Caco-2 (cell line): ENCODE measurements around the gene ESYT1. TPM values are rescaled to one million over a fixed set of nuclear protein-coding genes. Genes with fewer than 3 reads are reported as not detected.
A peak's percentile ranks its signal among the peaks of the same experiment; 100 is the strongest.

ENCODE experiments used
- BruUV-seq: library from RNA; stranded (reverse); fragments of 400-500 nt; replicated peaks from 2 replicates; lab custom pipeline; 2021; lab: Mats Ljungman, UMichigan
- CTCF ChIA-PET: fragments of 300-600 bp; sonication (Branson Sonifier 250); formaldehyde crosslinking; loops from one replicate; lab custom pipeline; 2022; ENCODE audit warnings: antibody characterized with exemption; lab: Charles Lee
- POLR2A ChIA-PET: fragments of 300-600 bp; sonication (Branson Sonifier 250); formaldehyde crosslinking; loops from one replicate; lab custom pipeline; 2022; ENCODE audit warnings: antibody characterized with exemption; lab: Charles Lee
- DNase-seq, 2 experiments: peaks; one replicate each; pipeline versions ENCODE4 v3.0.0 to v3.0.0-alpha.2; 2020 to 2022
- H3K27me3 ChIP-seq: replicated peaks from 2 replicates; pipeline ENCODE4 v1.6.0; 2011; ENCODE audit warnings: low read length; ENCODE audit not compliant: control insufficient read depth, insufficient read depth
- H3K36me3 ChIP-seq: 2 replicates; pipeline ENCODE4 v1.5.1; 2011; ENCODE audit warnings: low read length; ENCODE audit not compliant: control insufficient read depth, insufficient read depth
- H3K4me1 ChIP-seq: fragments of 250-450 bp; sonication (Bioruptor Pico); 2 replicates; pipeline ENCODE4 v1.5.1; 2020; ENCODE audit warnings: mild to moderate bottlenecking
- H3K4me3 ChIP-seq: 2 replicates; pipeline ENCODE4 v1.5.1; 2011; ENCODE audit warnings: low read depth, mild to moderate bottlenecking, control low read depth, low read length
- H3K9me3 ChIP-seq: fragments of 250-450 bp; sonication (Bioruptor Pico); 2 replicates; pipeline ENCODE4 v1.5.1; 2020; ENCODE audit warnings: mild to moderate bottlenecking, moderate library complexity
- H3K27ac Mint-ChIP-seq: one replicate; pipeline ENCODE4 v1.8.0; 2022; ENCODE audit warnings: mixed read lengths; ENCODE audit not compliant: unreplicated experiment
- H3K27me3 Mint-ChIP-seq: one replicate; pipeline ENCODE4 v1.8.0; 2022; ENCODE audit warnings: mixed read lengths; ENCODE audit not compliant: insufficient read depth, unreplicated experiment
- H3K36me3 Mint-ChIP-seq: one replicate; pipeline ENCODE4 v1.8.0; 2022; ENCODE audit warnings: mild to moderate bottlenecking, mixed read lengths; ENCODE audit not compliant: insufficient read depth, unreplicated experiment
- H3K4me1 Mint-ChIP-seq: one replicate; pipeline ENCODE4 v1.8.0; 2022; ENCODE audit warnings: low read depth, mixed read lengths; ENCODE audit not compliant: unreplicated experiment
- H3K4me3 Mint-ChIP-seq: one replicate; pipeline ENCODE4 v1.8.0; 2022; ENCODE audit warnings: mild to moderate bottlenecking, moderate library complexity, mixed read lengths; ENCODE audit not compliant: unreplicated experiment
- H3K9me3 Mint-ChIP-seq: one replicate; pipeline ENCODE4 v1.8.0; 2022; ENCODE audit warnings: mixed read lengths; ENCODE audit not compliant: unreplicated experiment
- CTCF ChIP-seq, 2 experiments: fragments of 200-600 bp in 1 of 2; IDR thresholded peaks; 1 replicate in 1 of 2; 2 replicates in 1 of 2; pipeline versions ENCODE4 v1.5.1 to v1.8.0; 2011 to 2022; ENCODE audit warnings: antibody characterized with exemption in 1 of 2, control low read depth in 1 of 2, inconsistent platforms in 1 of 2, low read depth in 1 of 2, low read length in 1 of 2, mild to moderate bottlenecking in 1 of 2, moderate library complexity in 1 of 2; ENCODE audit not compliant: insufficient read depth in 1 of 2, severe bottlenecking in 1 of 2, unreplicated experiment in 1 of 2
- intact Hi-C: fragments of 100-400 bp; cut with micrococcal nuclease; formaldehyde crosslinking; loops from one replicate; pipeline ENCODE4 v1.10.0; 2022; ENCODE audit not compliant: unreplicated experiment
- total RNA-seq: library from RNA; stranded (reverse); gene quantifications from 2 replicates; pipeline ENCODE4 v1.2.3, GENCODE V29; 2022

ESYT1 gene
- total RNA-seq, 1 experiment from 2014 or later, result 79.0 TPM

DNA sequence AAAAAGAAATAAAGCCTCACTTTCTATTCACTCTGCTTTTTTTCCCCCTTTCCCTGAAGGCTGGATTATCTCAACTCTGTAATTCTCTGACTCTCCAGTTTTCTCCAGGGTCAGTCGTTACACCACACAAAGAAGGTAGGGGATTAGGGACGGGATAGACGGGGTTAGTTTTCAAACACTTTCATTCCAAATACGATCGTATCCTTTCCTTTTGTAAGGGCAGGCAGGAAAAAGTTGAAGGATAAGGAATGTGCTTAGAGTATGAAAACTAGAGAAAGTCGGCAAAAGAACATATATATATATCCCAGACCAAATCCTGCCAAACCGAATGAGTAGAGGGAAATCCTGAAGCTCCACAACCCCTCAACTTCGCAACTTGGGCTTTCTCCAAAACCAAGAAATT is 581 bp upstream of the ESYT1 start:
- Mint-ChIP-seq H3K4me1 (peaks cover 35% of the 10 kb centered on the region), H3K36me3 (peaks cover 55% of the 10 kb centered on the region), H3K27ac (peak overlapping the region; percentile 91), H3K4me3 (peak overlapping the region; percentile 89), H3K27me3 (no peaks in the 10 kb centered on the region), H3K9me3 (no peaks in the 10 kb centered on the region)
- intact Hi-C loops, result loop anchor here (2.0 kb wide), 3 partner anchors 61 to 139 kb away; partner anchors contain the start of genes ANKRD52, COQ10A and SMARCC2
- Histone ChIP-seq H3K27me3 (no peaks in the 10 kb centered on the region), H3K4me3 (peak overlapping the region; percentile 40), H3K36me3 (peaks cover 4% of the 10 kb centered on the region), H3K4me1 (peaks cover 29% of the 10 kb centered on the region), H3K9me3 (no peaks in the 10 kb centered on the region)
- ChIA-PET CTCF (interaction anchor here (0.5 to 2.8 kb wide), 20 partner anchors 8 to 509 kb away, joined by 3 to 66 read pairs (median 4); partner anchors contain the start of genes MYL6, MYL6B, PA2G4 and RAB5B), POLR2A (interaction anchor here (0.6 to 2.0 kb wide), 15 partner anchors 9 to 152 kb away, joined by 3 to 27 read pairs (median 8); partner anchors contain the start of genes ANKRD52, MYL6, MYL6B and PA2G4)
- no peak for DNase-seq
- TSS peak; percentile 98 for BruUV-seq
- no peak for TF ChIP-seq CTCF (IDR thresholded peaks at IDR 0.05; ENCODE audit: insufficient read depth in 1 of 2, low read depth in 1 of 2, low read length in 1 of 2, severe bottlenecking in 1 of 2, unreplicated experiment in 1 of 2)

GRCh38 chr12:56128670-56129205 is 671 bp downstream of the ESYT1 start:
- Mint-ChIP-seq H3K36me3 (peaks cover 62% of the 10 kb centered on the region), H3K4me3 (peak overlapping the region; percentile 89), H3K4me1 (peaks cover 35% of the 10 kb centered on the region), H3K27me3 (no peaks in the 10 kb centered on the region), H3K9me3 (no peaks in the 10 kb centered on the region), H3K27ac (peak overlapping the region; percentile 91)
- CTCF ChIA-PET, result interaction anchor here (0.6 to 2.8 kb wide), 13 partner anchors 9 to 508 kb away, joined by 3 to 66 read pairs (median 5); partner anchors contain the start of genes MYL6, MYL6B, RNF41 and SMARCC2
- POLR2A ChIA-PET, result interaction anchor here (0.5 to 2.0 kb wide), 11 partner anchors 11 to 93 kb away, joined by 3 to 27 read pairs (median 11); partner anchors contain the start of genes MYL6, MYL6B, PA2G4 and RNF41
- Histone ChIP-seq H3K27me3 (no peaks in the 10 kb centered on the region), H3K36me3 (peaks cover 7% of the 10 kb centered on the region), H3K9me3 (no peaks in the 10 kb centered on the region), H3K4me1 (peaks cover 29% of the 10 kb centered on the region), H3K4me3 (peak overlapping the region; percentile 75)
- BruUV-seq, result no TSS peak
- intact Hi-C loops, result loop anchor here (1.0 kb wide), 3 partner anchors 9 to 29 kb away; partner anchors contain the start of gene MYL6B
- TF ChIP-seq CTCF (IDR thresholded peaks at IDR 0.05; ENCODE audit: insufficient read depth in 1 of 2, low read depth in 1 of 2, low read length in 1 of 2, severe bottlenecking in 1 of 2, unreplicated experiment in 1 of 2), result no peak
- no peak for DNase-seq

GRCh38 chr12:56129206-56129941 is 1.3 kb downstream of the ESYT1 start:
- Histone ChIP-seq H3K27me3 (no peaks in the 10 kb centered on the region), H3K4me3 (peak overlapping the region; percentile 75), H3K36me3 (peaks cover 10% of the 10 kb centered on the region), H3K4me1 (peaks cover 29% of the 10 kb centered on the region), H3K9me3 (no peaks in the 10 kb centered on the region)
- Mint-ChIP-seq H3K9me3 (no peaks in the 10 kb centered on the region), H3K4me1 (peaks cover 35% of the 10 kb centered on the region), H3K27ac (peak overlapping the region; percentile 91), H3K4me3 (peak overlapping the region; percentile 89), H3K36me3 (peaks cover 68% of the 10 kb centered on the region), H3K27me3 (no peaks in the 10 kb centered on the region)
- intact Hi-C loops, result no loop called here
- peak; percentile 53 to 59 for DNase-seq
- no peak for TF ChIP-seq CTCF (IDR thresholded peaks at IDR 0.05; ENCODE audit: insufficient read depth in 1 of 2, low read depth in 1 of 2, low read length in 1 of 2, severe bottlenecking in 1 of 2, unreplicated experiment in 1 of 2)
- CTCF ChIA-PET, result no interaction called here
- POLR2A ChIA-PET, result interaction anchor here (0.7 to 2.0 kb wide), 3 partner anchors 11 to 60 kb away, joined by 3 to 27 read pairs (median 27); partner anchors contain the start of genes MYL6, SMARCC2 and ZC3H10
- no TSS peak for BruUV-seq
